ENCODE measurements around the gene ZNFX1.
"Not testable (repeated sequence)": the region's sequence is repeated elsewhere in the genome, so short reads cannot be mapped to it uniquely, and the experiment has no call there.

ZNFX1 gene

GRCh38 chr20:49210101-49210756 lies 67.6 kb downstream of the ZNFX1 start:
- no peak for DNase-seq (ENCODE audit: low spot score in 2 of 2)
- no peak for ATAC-seq (ENCODE audit: low read depth)
- H3K27me3 Mint-ChIP-seq = no peaks in the 10 kb centered on the region
- peaks cover 3% of the 10 kb centered on the region for H3K36me3 Mint-ChIP-seq
- H3K9me3 Mint-ChIP-seq = peaks cover 3% of the 10 kb centered on the region
- H3K4me1 Mint-ChIP-seq = no peaks in the 10 kb centered on the region
- H3K27ac Mint-ChIP-seq = no peak overlapping the region
- H3K4me3 Mint-ChIP-seq = no peak overlapping the region

GRCh38 chr20:49207076-49207475 lies 70.8 kb downstream of the ZNFX1 start:
- H3K27ac Mint-ChIP-seq = no peak overlapping the region
- H3K36me3 Mint-ChIP-seq = peaks cover 3% of the 10 kb centered on the region
- DNase-seq (ENCODE audit: low spot score in 2 of 2) (no peak), ATAC-seq (ENCODE audit: low read depth) (no peak)
- no peak overlapping the region for H3K4me3 Mint-ChIP-seq
- H3K9me3 Mint-ChIP-seq = peaks cover 3% of the 10 kb centered on the region
- H3K4me1 Mint-ChIP-seq = no peaks in the 10 kb centered on the region
- no peaks in the 10 kb centered on the region for H3K27me3 Mint-ChIP-seq

GRCh38 chr20:49203746-49204145 lies 74.1 kb downstream of the ZNFX1 start:
- H3K27ac Mint-ChIP-seq = no peak overlapping the region
- no peaks in the 10 kb centered on the region for H3K4me1 Mint-ChIP-seq
- H3K9me3 Mint-ChIP-seq = peaks cover 4% of the 10 kb centered on the region
- H3K27me3 Mint-ChIP-seq = no peaks in the 10 kb centered on the region
- DNase-seq (ENCODE audit: low spot score in 2 of 2) (no peak), ATAC-seq (ENCODE audit: low read depth) (no peak)
- no peaks in the 10 kb centered on the region for H3K36me3 Mint-ChIP-seq
- H3K4me3 Mint-ChIP-seq = no peak overlapping the region

- Mint-ChIP-seq H3K36me3 (no peaks in the 10 kb centered on the region), H3K27me3 (no peaks in the 10 kb centered on the region), H3K9me3 (peaks cover 4% of the 10 kb centered on the region), H3K4me1 (no peaks in the 10 kb centered on the region), H3K4me3 (no peak overlapping the region), H3K27ac (no peak overlapping the region)
- no peak for DNase-seq (ENCODE audit: low spot score in 2 of 2)
- no peak for ATAC-seq (ENCODE audit: low read depth)
Measured at GRCh38 chr20:49203011-49203410, 74.8 kb downstream of the ZNFX1 start.

- H3K4me3 Mint-ChIP-seq = no peak overlapping the region
- DNase-seq (ENCODE audit: low spot score in 2 of 2) = no peak
- no peaks in the 10 kb centered on the region for H3K4me1 Mint-ChIP-seq
- peaks cover 4% of the 10 kb centered on the region for H3K9me3 Mint-ChIP-seq
- no peaks in the 10 kb centered on the region for H3K27me3 Mint-ChIP-seq
- no peak overlapping the region for H3K27ac Mint-ChIP-seq
- no peaks in the 10 kb centered on the region for H3K36me3 Mint-ChIP-seq
- no peak for ATAC-seq (ENCODE audit: low read depth)
Measured at GRCh38 chr20:49199729-49200293, 78.0 kb downstream of the ZNFX1 start.

- H3K9me3 Mint-ChIP-seq; DNase-seq (ENCODE audit: low spot score in 2 of 2); ATAC-seq (ENCODE audit: low read depth); H3K36me3 Mint-ChIP-seq; H3K4me1 Mint-ChIP-seq; H3K4me3 Mint-ChIP-seq; H3K27ac Mint-ChIP-seq; H3K27me3 Mint-ChIP-seq: not testable (repeated sequence)
Measured at GRCh38 chr20:49192944-49193518, 84.8 kb downstream of the ZNFX1 start.

All from memory B cell (primary cell).